Neuron (in vitro differentiated cells): ENCODE measurements around the gene TJP1.
"Not testable (repeated sequence)": the region's sequence is repeated elsewhere in the genome, so short reads cannot be mapped to it uniquely, and the experiment has no call there.

Source experiments
- H2AFZ ChIP-seq: one replicate; pipeline ENCODE4 v1.6.1; 2013; ENCODE audit warnings: low read depth, mild to moderate bottlenecking, inconsistent platforms, low read length, moderate library complexity
- H3K27me3 ChIP-seq: one replicate; pipeline ENCODE4 v1.6.1; 2013; ENCODE audit warnings: low read length; ENCODE audit not compliant: insufficient read depth
- H3K36me3 ChIP-seq: one replicate; pipeline ENCODE4 v1.6.1; 2013; ENCODE audit warnings: low read length; ENCODE audit not compliant: insufficient read depth
- H3K4me1 ChIP-seq: one replicate; pipeline ENCODE4 v1.6.1; 2013; ENCODE audit warnings: low read length; ENCODE audit not compliant: insufficient read depth
- H3K4me3 ChIP-seq: 2 replicates; pipeline ENCODE4 v1.5.1; 2013; ENCODE audit warnings: mild to moderate bottlenecking, low read length, moderate library complexity
- H3K9me3 ChIP-seq: one replicate; pipeline ENCODE4 v1.6.1; 2013; ENCODE audit warnings: low read length

The TJP1 gene

DNA sequence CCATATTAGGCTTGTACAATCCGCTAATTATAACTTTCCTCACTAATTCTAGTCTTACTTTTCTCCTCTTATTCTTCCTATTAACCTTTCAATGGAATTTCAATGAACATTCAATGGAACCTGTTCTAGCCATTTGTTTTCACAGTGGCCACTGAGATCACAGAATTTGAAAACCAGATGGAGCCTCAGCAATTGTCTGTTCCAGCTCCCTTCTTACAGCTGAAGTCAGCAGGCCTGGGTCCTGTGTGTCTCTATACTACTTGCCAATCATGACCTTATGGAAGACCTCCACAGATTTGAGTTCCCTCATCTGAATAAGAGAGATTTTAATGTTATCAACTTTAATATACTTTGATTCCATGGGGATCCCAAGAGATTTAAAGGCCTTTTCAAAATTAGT lies 36.6 kb downstream of the TJP1 start:
- Histone ChIP-seq H3K4me3 (no peak overlapping the region), H3K4me1 (peaks cover 16% of the 10 kb centered on the region), H3K9me3 (no peaks in the 10 kb centered on the region), H3K27me3 (no peaks in the 10 kb centered on the region), H3K36me3 (no peaks in the 10 kb centered on the region), H2AFZ (no peak overlapping the region)

DNA sequence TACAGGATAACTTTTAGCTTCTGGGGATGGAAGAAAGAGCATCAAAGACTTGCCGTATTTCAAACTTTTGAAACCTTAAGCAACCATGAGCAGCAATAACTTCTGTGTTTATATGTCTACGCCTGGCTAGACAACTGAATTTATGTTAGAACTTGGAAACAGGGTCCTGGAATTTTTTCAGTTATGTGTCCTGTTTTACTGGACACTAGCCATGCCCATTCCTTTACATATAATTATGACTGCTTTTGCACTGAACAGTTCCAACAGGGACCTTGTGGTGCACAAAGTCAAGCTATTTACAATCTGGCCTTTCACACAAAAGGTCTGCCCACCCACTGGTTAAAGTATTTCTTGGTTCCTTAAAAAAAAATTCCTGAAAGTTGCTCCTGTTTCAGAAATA lies 37.1 kb downstream of the TJP1 start:
- Histone ChIP-seq H3K4me3 (no peak overlapping the region), H3K27me3 (no peaks in the 10 kb centered on the region), H2AFZ (no peak overlapping the region), H3K36me3 (no peaks in the 10 kb centered on the region), H3K4me1 (peaks cover 16% of the 10 kb centered on the region), H3K9me3 (peaks cover 4% of the 10 kb centered on the region)

- H3K4me3 ChIP-seq = no peak overlapping the region
- no peaks in the 10 kb centered on the region for H3K36me3 ChIP-seq
- peaks cover 4% of the 10 kb centered on the region for H3K9me3 ChIP-seq
- peaks cover 16% of the 10 kb centered on the region for H3K4me1 ChIP-seq
- no peaks in the 10 kb centered on the region for H3K27me3 ChIP-seq
- H2AFZ ChIP-seq = no peak overlapping the region
Observed at GRCh38 chr15:29784413-29784812, 37.9 kb downstream of the TJP1 start.

DNA sequence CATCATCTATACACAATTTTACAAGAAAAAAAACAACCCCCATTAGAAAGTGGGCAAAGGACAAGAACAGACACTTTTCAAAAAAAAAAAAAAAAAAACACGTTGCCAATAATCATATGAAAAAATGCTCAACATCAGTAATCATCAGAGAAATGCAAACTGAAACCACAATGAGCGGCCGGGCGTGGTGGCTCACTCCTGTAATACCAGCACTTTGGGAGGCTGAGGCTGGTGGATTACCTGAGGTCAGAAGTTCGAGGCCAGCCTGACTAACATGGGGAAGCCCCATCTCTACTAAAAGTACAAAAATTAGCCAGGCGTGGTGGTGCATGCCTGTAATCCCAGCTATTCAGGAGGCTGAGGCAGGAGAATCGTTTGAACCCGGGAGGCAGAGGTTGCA lies 39.5 kb downstream of the TJP1 start:
- H3K36me3 ChIP-seq, H2AFZ ChIP-seq, H3K9me3 ChIP-seq, H3K4me3 ChIP-seq, H3K27me3 ChIP-seq: not testable (repeated sequence)
- peaks cover 16% of the 10 kb centered on the region for H3K4me1 ChIP-seq

- Histone ChIP-seq H3K36me3 (no peaks in the 10 kb centered on the region), H3K4me3 (no peak overlapping the region), H3K4me1 (no peaks in the 10 kb centered on the region), H3K9me3 (peaks cover 4% of the 10 kb centered on the region), H3K27me3 (no peaks in the 10 kb centered on the region), H2AFZ (no peak overlapping the region)
Observed at GRCh38 chr15:29778382-29778781, 43.9 kb downstream of the TJP1 start.

GRCh38 chr15:29776859-29777258 lies 45.4 kb downstream of the TJP1 start:
- no peaks in the 10 kb centered on the region for H3K27me3 ChIP-seq
- H3K36me3 ChIP-seq = no peaks in the 10 kb centered on the region
- peaks cover 4% of the 10 kb centered on the region for H3K9me3 ChIP-seq
- H3K4me3 ChIP-seq = no peak overlapping the region
- no peak overlapping the region for H2AFZ ChIP-seq
- H3K4me1 ChIP-seq = no peaks in the 10 kb centered on the region

- H3K9me3 ChIP-seq = no peaks in the 10 kb centered on the region
- H3K4me3 ChIP-seq = no peak overlapping the region
- no peak overlapping the region for H2AFZ ChIP-seq
- peaks cover 7% of the 10 kb centered on the region for H3K36me3 ChIP-seq
- no peaks in the 10 kb centered on the region for H3K4me1 ChIP-seq
- no peaks in the 10 kb centered on the region for H3K27me3 ChIP-seq
Observed at GRCh38 chr15:29774900-29775299, 47.4 kb downstream of the TJP1 start.

GRCh38 chr15:29773816-29774215 lies 48.5 kb downstream of the TJP1 start:
- H3K36me3 ChIP-seq = peaks cover 16% of the 10 kb centered on the region
- no peak overlapping the region for H2AFZ ChIP-seq

GRCh38 chr15:29773000-29773399 lies 49.3 kb downstream of the TJP1 start:
- no peaks in the 10 kb centered on the region for H3K9me3 ChIP-seq
- H2AFZ ChIP-seq = no peak overlapping the region
- H3K4me1 ChIP-seq = no peaks in the 10 kb centered on the region
- H3K27me3 ChIP-seq = no peaks in the 10 kb centered on the region
- H3K4me3 ChIP-seq = no peak overlapping the region
- peaks cover 22% of the 10 kb centered on the region for H3K36me3 ChIP-seq

More at GRCh38 chr15:29773816-29774215, 48.5 kb downstream of the TJP1 start:
- no peaks in the 10 kb centered on the region for H3K4me1 ChIP-seq
- no peak overlapping the region for H3K4me3 ChIP-seq
- H3K9me3 ChIP-seq = no peaks in the 10 kb centered on the region
- H3K27me3 ChIP-seq = no peaks in the 10 kb centered on the region

- Histone ChIP-seq H2AFZ (no peak overlapping the region), H3K27me3 (no peaks in the 10 kb centered on the region), H3K36me3 (peaks cover 42% of the 10 kb centered on the region), H3K4me3 (no peak overlapping the region), H3K4me1 (no peaks in the 10 kb centered on the region), H3K9me3 (no peaks in the 10 kb centered on the region)
Observed at GRCh38 chr15:29770796-29771195, 51.5 kb downstream of the TJP1 start.

DNA sequence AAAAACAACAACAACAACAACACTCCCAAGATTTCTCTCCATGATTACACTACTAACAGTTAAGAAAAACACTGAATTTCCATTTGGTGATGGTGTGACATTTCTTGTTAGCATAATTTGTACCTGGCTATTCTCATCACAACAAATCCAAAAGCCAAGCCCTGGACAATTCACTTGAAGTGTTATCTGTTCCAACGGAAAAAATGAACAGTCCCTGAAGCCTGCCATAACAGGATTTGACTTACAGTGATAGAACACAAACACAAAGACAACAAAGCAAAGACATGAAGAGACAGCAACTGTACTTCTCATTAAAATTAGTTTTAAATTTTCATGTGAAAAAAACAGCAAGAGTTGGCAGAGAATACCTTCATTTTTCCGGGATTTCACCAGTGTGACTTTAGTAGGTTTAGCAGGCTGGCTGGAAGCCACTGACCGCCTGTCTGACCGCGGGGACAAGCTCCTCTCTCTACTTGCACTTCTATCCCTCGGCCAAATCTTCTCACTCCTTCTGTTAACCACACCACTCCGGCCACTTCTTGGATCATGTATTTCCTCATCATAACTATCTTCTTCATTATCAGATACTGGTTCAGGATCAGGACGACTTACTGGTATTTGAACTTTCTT lies 56.3 kb downstream of the TJP1 start:
- H3K4me3 ChIP-seq = no peak overlapping the region
- H3K9me3 ChIP-seq = no peaks in the 10 kb centered on the region
- peaks cover 80% of the 10 kb centered on the region for H3K36me3 ChIP-seq
- H3K27me3 ChIP-seq = no peaks in the 10 kb centered on the region
- no peak overlapping the region for H2AFZ ChIP-seq
- no peaks in the 10 kb centered on the region for H3K4me1 ChIP-seq

DNA sequence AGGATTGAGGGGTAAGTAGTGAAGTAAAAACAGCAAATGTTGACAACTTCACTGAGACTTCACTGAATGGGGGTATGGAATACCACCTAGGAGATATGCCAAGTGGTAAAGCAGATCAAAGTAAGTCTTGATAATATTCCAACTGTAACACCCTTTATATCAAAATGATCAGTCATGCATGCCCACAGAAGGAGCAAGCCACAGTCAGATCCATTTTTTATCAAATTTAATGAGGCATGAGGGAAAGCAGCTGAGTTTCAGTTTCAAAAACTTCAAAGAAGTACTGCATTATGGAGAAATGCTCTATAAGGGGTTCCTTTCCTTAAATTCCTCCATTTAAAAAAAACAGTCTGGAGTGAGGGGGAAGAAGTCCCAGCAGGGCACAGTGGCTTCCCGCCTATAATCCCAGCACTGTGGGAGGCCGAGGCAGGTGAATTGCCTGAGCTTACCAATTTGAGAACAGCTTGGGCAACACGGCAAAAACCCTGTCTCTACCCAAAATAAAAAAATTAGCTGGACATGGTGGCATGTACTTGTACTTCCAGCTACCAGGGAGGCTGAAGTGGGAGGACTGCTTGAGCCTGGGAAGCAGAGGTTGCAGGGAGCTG lies 56.9 kb downstream of the TJP1 start:
- peaks cover 81% of the 10 kb centered on the region for H3K36me3 ChIP-seq
- no peak overlapping the region for H2AFZ ChIP-seq
- no peak overlapping the region for H3K4me3 ChIP-seq

GRCh38 chr15:29759596-29759995 lies 62.7 kb downstream of the TJP1 start:
- Histone ChIP-seq H2AFZ (no peak overlapping the region), H3K36me3 (peaks cover 61% of the 10 kb centered on the region)

More for the DNA sequence above, 56.9 kb downstream of the TJP1 start:
- Histone ChIP-seq H3K4me1 (no peaks in the 10 kb centered on the region), H3K27me3 (no peaks in the 10 kb centered on the region), H3K9me3 (no peaks in the 10 kb centered on the region)

More at GRCh38 chr15:29759596-29759995, 62.7 kb downstream of the TJP1 start:
- no peaks in the 10 kb centered on the region for H3K9me3 ChIP-seq
- H3K4me1 ChIP-seq = no peaks in the 10 kb centered on the region
- no peak overlapping the region for H3K4me3 ChIP-seq
- no peaks in the 10 kb centered on the region for H3K27me3 ChIP-seq
